GM13976 (cell line): ENCODE data around the gene KLHL29.

Source experiments
- DNase-seq: peaks from one replicate; pipeline ENCODE4 v3.0.0; 2012; ENCODE audit warnings: low spot score
- CTCF ChIP-seq: IDR thresholded peaks from 2 replicates; pipeline ENCODE4 v1.5.1; 2012; ENCODE audit warnings: borderline replicate concordance, mild to moderate bottlenecking; ENCODE audit not compliant: insufficient read depth; ENCODE audit errors: extremely low read depth, missing control alignments, control extremely low read depth
- in situ Hi-C: fragments of 300-500 bp; cut with MboI; formaldehyde crosslinking; loops from one replicate; pipeline ENCODE4 v1.12.0; 2022; ENCODE audit warnings: low sequenced_read_pairs, mixed read lengths, inconsistent platforms; ENCODE audit not compliant: unreplicated experiment

The KLHL29 gene

DNA sequence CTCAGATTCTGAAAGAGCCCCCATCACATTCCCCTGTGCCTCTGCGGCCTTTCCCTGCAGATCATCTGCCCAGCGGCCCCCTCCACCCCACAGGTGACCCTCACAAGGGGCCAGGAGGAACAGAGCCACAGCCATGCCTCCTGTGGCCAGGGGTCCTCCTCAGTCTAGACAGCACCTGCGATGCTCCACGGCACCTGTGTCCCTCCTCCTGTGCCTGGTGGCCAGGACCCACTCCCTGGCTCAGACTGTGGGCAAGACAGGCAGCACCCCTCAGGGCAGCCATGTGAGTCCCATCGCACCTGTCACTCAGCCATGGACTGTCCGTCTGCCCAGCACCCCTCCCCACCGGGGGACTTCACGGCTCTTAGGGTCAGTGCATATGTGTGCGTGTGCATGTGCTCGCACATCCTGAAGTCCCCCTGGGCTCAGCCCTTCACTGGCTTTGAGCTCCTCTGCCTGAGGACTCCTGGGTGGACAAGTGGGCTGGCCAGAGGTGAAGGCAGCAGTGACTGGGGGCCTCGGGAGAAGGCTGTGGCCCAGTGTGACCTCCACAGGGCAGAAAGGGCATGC lies 304.2 kb downstream of the KLHL29 start:
- in situ Hi-C loops = no loop called here
- no peak for TF ChIP-seq CTCF

DNA sequence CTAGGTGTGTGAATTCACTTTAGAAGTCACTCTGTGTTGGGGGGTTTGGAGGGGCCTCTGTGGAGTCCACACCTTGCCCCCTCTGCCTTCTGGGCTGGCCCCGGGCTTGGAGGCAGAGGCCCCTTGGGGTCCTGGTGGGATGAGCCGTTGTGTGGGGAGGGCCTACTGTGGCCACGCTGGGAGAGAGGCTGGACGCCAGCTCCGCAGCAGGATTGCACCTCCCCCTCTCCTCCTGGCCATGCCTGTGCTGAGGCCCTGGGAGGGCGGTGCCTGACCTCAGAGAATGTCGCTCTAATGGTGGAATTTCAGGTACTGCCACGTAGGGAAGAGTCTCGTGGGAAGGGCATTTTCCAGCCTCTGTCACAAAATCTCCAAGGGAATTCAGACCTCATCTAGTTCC lies 304.9 kb downstream of the KLHL29 start:
- in situ Hi-C loops = no loop called here
- TF ChIP-seq CTCF = no peak
- no peak for DNase-seq

More for the DNA sequence above, 304.2 kb downstream of the KLHL29 start:
- DNase-seq = no peak

DNA sequence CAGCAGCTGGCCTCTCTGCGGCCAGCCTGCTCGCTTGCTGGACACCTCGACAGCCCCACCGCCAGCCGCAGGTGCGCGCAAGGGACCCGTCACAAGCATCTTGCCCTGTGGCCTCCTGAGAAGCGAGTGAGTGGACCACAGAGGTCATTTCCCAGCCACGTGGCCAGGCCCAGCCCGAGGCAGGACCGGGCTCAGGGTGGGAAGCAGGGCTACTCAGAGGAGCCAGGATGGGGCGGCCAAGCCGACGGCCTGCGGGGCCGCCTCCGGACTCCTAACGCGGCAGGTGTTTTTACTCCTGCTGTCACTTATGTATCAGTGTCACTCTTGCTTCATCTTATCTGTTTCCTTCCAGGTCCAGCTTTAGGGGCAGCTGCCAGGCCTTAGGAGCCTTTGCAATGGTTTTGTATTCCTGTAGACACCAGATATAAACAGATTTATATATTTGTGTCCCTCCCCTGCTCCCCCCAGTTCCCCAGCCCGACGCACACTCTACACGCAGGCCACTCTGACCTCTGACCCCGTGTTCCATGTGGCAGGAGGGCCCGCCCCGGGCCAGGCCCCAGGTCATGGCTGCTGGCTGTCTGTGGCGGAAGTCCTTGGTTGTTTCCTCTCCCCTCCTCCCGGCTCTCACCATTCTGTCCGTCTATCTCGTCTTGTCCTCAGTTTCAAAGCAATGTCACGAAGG lies 305.6 kb downstream of the KLHL29 start:
- DNase-seq = no peak
- no peak for TF ChIP-seq CTCF
- in situ Hi-C loops = no loop called here

DNA sequence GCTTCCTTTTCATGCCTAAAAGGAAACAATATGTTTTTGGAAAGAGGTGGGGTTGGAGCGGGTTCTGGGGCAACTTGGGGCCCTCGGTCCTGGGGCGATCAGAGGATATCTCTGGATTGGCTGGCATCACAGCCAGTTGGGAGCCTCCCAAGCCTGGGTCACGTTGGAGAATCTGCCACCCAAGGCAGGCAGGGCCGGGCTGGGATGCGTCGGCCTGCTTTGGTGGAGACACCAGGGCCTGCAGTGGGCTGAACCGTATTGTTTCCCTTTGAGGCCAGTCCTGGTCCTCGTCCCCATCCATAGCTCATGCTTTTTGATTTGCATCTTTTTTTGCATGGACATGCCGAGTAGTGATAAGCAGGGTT lies 306.1 kb downstream of the KLHL29 start:
- DNase-seq = no peak
- TF ChIP-seq CTCF = no peak
- in situ Hi-C loops = no loop called here

GRCh38 chr2:23691565-23691964 lies 306.6 kb downstream of the KLHL29 start:
- no peak for DNase-seq
- in situ Hi-C loops = no loop called here
- TF ChIP-seq CTCF = no peak

GRCh38 chr2:23692263-23692662 lies 307.3 kb downstream of the KLHL29 start:
- in situ Hi-C loops = no loop called here
- peak; percentile 31 for DNase-seq
- TF ChIP-seq CTCF = no peak
